ENCODE data around the gene FCHSD2.

Gene FCHSD2

GRCh38 chr11:73174495-73174791, 32.3 kb upstream of the FCHSD2 start:
- CTCF ChIA-PET, result interaction anchor here (0.9 to 8.7 kb wide), 3 partner anchors 10 to 340 kb away, joined by 3 to 108 read pairs (median 5); partner anchors contain the start of gene FCHSD2
- peaks cover 0 to 30% (median 17%) of the 10 kb centered on the region in 4 experiments for H3K4me1 ChIP-seq (ENCODE audit: control extremely low read depth in 1 of 4, control insufficient read depth in 4 of 4, insufficient read depth in 4 of 4, low read length in 3 of 4)
- 94% methylated on average over 3 of the region's 3 CpGs for WGBS (ENCODE audit: insufficient coverage)
- H3K27me3 ChIP-seq (replicated peaks in 2 of 5; ENCODE audit: control insufficient read depth in 4 of 5, insufficient read depth in 5 of 5, low read length in 4 of 5), result no peaks in the 10 kb centered on the region
- DNase-seq, result no peak
- POLR2A ChIA-PET, result no interaction called here
- H3K9me3 ChIP-seq (ENCODE audit: control extremely low read depth in 1 of 5, control insufficient read depth in 4 of 5, insufficient read depth in 2 of 5, low read depth in 1 of 5, low read length in 4 of 5), result no peaks in the 10 kb centered on the region
- no peak overlapping the region for H3K27ac ChIP-seq (ENCODE audit: insufficient read depth in 1 of 2, low read depth in 1 of 2, low read length in 2 of 2, poor library complexity in 1 of 2, severe bottlenecking in 2 of 2)
- H3K36me3 ChIP-seq (ENCODE audit: control insufficient read depth in 4 of 4, insufficient read depth in 4 of 4, low read length in 3 of 4), result no peaks in the 10 kb centered on the region
- H3K4me3 ChIP-seq (ENCODE audit: control insufficient read depth in 1 of 7, extremely low read depth in 1 of 7, insufficient read depth in 4 of 7, low read depth in 2 of 7, low read length in 6 of 7), result no peak overlapping the region

DNA sequence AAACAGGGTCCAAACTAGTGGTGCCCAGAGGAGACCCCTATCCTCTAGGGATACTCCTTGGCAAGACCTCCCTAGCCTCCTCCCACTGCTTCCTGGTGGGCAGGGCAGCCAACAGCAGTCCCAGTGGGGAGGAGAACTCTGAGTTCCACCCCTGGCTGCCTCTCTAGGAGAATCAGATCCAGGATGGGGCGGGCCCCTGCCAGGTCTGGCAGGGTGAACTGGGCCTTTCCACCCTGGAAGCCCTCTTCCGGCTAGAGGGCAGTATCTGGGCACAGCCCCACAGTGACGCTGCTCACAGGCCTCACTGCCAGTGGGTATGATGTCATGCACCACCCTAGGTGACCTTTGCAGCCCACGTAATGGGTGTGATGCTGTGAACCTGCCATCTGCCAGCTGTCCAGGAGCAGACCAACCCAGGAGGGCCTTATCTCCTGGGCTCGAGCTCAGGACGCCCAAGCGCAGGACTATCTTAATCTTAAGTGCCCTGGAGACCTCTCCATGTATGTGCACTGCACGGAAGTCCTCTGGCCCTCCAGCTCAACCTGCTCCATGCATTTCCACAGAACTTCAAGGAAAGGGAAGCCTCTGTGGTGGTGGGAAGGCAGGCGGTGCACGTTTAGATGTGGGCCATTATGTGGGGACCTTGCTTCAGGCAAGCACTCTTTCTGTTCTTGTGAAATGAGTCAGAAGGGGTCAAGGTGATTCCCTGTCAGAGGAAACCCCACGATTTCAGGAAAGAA, 31.8 kb upstream of the FCHSD2 start:
- CTCF ChIA-PET, result interaction anchor here (0.8 to 8.7 kb wide), 4 partner anchors 10 to 340 kb away, joined by 3 to 108 read pairs (median 4); partner anchors contain the start of gene FCHSD2

DNA sequence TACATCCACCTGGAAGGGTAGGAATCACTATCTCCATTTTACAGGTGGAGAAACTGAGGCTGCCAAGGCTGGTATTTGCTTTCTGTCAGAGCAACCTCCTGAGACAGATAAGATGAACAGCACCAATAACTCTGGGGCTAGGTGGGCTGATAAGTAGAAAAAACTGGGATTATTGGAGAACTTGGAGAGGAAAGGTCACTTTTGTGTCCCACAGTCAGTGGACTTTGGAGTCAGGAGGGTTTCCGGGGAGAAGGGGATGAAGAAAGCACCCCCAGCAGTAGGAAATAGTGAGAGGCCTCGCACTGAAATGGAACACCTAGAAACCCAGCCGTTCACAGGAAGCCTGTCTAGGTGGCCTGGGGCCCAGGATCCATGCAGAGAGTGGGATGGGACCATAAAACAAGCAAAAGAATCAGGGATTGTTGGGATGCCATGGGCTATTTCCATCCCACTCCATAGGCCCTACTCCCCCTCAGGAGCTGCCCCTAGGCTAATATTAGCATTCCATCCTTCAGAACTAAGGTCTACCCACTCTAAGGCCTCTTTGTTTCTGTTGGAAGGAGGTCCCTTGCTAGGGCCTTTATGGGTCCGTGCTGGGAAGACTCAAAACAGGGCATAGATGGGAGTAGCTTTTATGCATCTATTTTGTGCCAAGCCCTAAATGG, 31.0 kb upstream of the FCHSD2 start:
- Histone ChIP-seq H3K27me3 (replicated peaks in 2 of 5; ENCODE audit: control insufficient read depth in 4 of 5, insufficient read depth in 5 of 5, low read length in 4 of 5) (no peaks in the 10 kb centered on the region), H3K27ac (ENCODE audit: insufficient read depth in 1 of 2, low read depth in 1 of 2, low read length in 2 of 2, poor library complexity in 1 of 2, severe bottlenecking in 2 of 2) (no peak overlapping the region), H3K36me3 (ENCODE audit: control insufficient read depth in 4 of 4, insufficient read depth in 4 of 4, low read length in 3 of 4) (no peaks in the 10 kb centered on the region), H3K4me3 (ENCODE audit: control insufficient read depth in 1 of 7, extremely low read depth in 1 of 7, insufficient read depth in 4 of 7, low read depth in 2 of 7, low read length in 6 of 7) (no peak overlapping the region), H3K9me3 (ENCODE audit: control extremely low read depth in 1 of 5, control insufficient read depth in 4 of 5, insufficient read depth in 2 of 5, low read depth in 1 of 5, low read length in 4 of 5) (no peaks in the 10 kb centered on the region), H3K4me1 (ENCODE audit: control extremely low read depth in 1 of 4, control insufficient read depth in 4 of 4, insufficient read depth in 4 of 4, low read length in 3 of 4) (peaks cover 0 to 37% (median 14%) of the 10 kb centered on the region in 4 experiments)
- DNase-seq, result no peak
- 98% methylated on average over 4 of the region's 4 CpGs for WGBS (ENCODE audit: insufficient coverage)
- ChIA-PET POLR2A (no interaction called here), CTCF (interaction anchor here (0.8 to 8.7 kb wide), 5 partner anchors 9 to 48 kb away, joined by 3 to 108 read pairs (median 4); partner anchors contain the start of gene FCHSD2)

More for the DNA sequence above, 31.8 kb upstream of the FCHSD2 start:
- H3K27me3 ChIP-seq (replicated peaks in 2 of 5; ENCODE audit: control insufficient read depth in 4 of 5, insufficient read depth in 5 of 5, low read length in 4 of 5), result no peaks in the 10 kb centered on the region
- 97% methylated on average over 11 of the region's 11 CpGs for WGBS (ENCODE audit: insufficient coverage)
- H3K36me3 ChIP-seq (ENCODE audit: control insufficient read depth in 4 of 4, insufficient read depth in 4 of 4, low read length in 3 of 4), result no peaks in the 10 kb centered on the region
- no peak overlapping the region for H3K27ac ChIP-seq (ENCODE audit: insufficient read depth in 1 of 2, low read depth in 1 of 2, low read length in 2 of 2, poor library complexity in 1 of 2, severe bottlenecking in 2 of 2)
- no peak for DNase-seq
- no peaks in the 10 kb centered on the region for H3K9me3 ChIP-seq (ENCODE audit: control extremely low read depth in 1 of 5, control insufficient read depth in 4 of 5, insufficient read depth in 2 of 5, low read depth in 1 of 5, low read length in 4 of 5)
- POLR2A ChIA-PET, result no interaction called here
- H3K4me3 ChIP-seq (ENCODE audit: control insufficient read depth in 1 of 7, extremely low read depth in 1 of 7, insufficient read depth in 4 of 7, low read depth in 2 of 7, low read length in 6 of 7), result no peak overlapping the region
- H3K4me1 ChIP-seq (ENCODE audit: control extremely low read depth in 1 of 4, control insufficient read depth in 4 of 4, insufficient read depth in 4 of 4, low read length in 3 of 4), result peaks cover 0 to 35% (median 17%) of the 10 kb centered on the region in 4 experiments

- Histone ChIP-seq H3K36me3 (ENCODE audit: control insufficient read depth in 4 of 4, insufficient read depth in 4 of 4, low read length in 3 of 4) (no peaks in the 10 kb centered on the region), H3K27ac (ENCODE audit: insufficient read depth in 1 of 2, low read depth in 1 of 2, low read length in 2 of 2, poor library complexity in 1 of 2, severe bottlenecking in 2 of 2) (no peak overlapping the region), H3K9me3 (ENCODE audit: control extremely low read depth in 1 of 5, control insufficient read depth in 4 of 5, insufficient read depth in 2 of 5, low read depth in 1 of 5, low read length in 4 of 5) (no peaks in the 10 kb centered on the region), H3K4me3 (ENCODE audit: control insufficient read depth in 1 of 7, extremely low read depth in 1 of 7, insufficient read depth in 4 of 7, low read depth in 2 of 7, low read length in 6 of 7) (no peak overlapping the region), H3K27me3 (replicated peaks in 2 of 5; ENCODE audit: control insufficient read depth in 4 of 5, insufficient read depth in 5 of 5, low read length in 4 of 5) (no peaks in the 10 kb centered on the region), H3K4me1 (ENCODE audit: control extremely low read depth in 1 of 4, control insufficient read depth in 4 of 4, insufficient read depth in 4 of 4, low read length in 3 of 4) (peaks cover 3 to 24% (median 9%) of the 10 kb centered on the region in 4 experiments)
- ChIA-PET POLR2A (no interaction called here), CTCF (interaction anchor here (1.4 kb wide), 1 partner anchor 22 kb away, joined by 3 read pairs; no protein-coding TSS in a partner anchor)
- DNase-seq, result no peak
- WGBS (ENCODE audit: insufficient coverage), result 92% methylated on average over 7 of the region's 8 CpGs
Measured at GRCh38 chr11:73171436-73172161, 29.5 kb upstream of the FCHSD2 start.

- ChIA-PET POLR2A (no interaction called here), CTCF (interaction anchor here (1.3 to 3.6 kb wide), 4 partner anchors 8 to 244 kb away, joined by 3 to 23 read pairs (median 8); no protein-coding TSS in a partner anchor)
- Histone ChIP-seq H3K27me3 (replicated peaks in 2 of 5; ENCODE audit: control insufficient read depth in 4 of 5, insufficient read depth in 5 of 5, low read length in 4 of 5) (no peaks in the 10 kb centered on the region), H3K9me3 (ENCODE audit: control extremely low read depth in 1 of 5, control insufficient read depth in 4 of 5, insufficient read depth in 2 of 5, low read depth in 1 of 5, low read length in 4 of 5) (no peaks in the 10 kb centered on the region), H3K4me1 (ENCODE audit: control extremely low read depth in 1 of 4, control insufficient read depth in 4 of 4, insufficient read depth in 4 of 4, low read length in 3 of 4) (peaks cover 5 to 22% (median 8%) of the 10 kb centered on the region in 4 experiments), H3K4me3 (ENCODE audit: control insufficient read depth in 1 of 7, extremely low read depth in 1 of 7, insufficient read depth in 4 of 7, low read depth in 2 of 7, low read length in 6 of 7) (no peak overlapping the region), H3K27ac (ENCODE audit: insufficient read depth in 1 of 2, low read depth in 1 of 2, low read length in 2 of 2, poor library complexity in 1 of 2, severe bottlenecking in 2 of 2) (no peak overlapping the region), H3K36me3 (ENCODE audit: control insufficient read depth in 4 of 4, insufficient read depth in 4 of 4, low read length in 3 of 4) (no peaks in the 10 kb centered on the region)
- DNase-seq, result no peak
- 100% methylated on average over 1 of the region's 2 CpGs for WGBS (ENCODE audit: insufficient coverage)
Measured at GRCh38 chr11:73170140-73170539, 28.0 kb upstream of the FCHSD2 start.

- Histone ChIP-seq H3K4me3 (ENCODE audit: control insufficient read depth in 1 of 7, extremely low read depth in 1 of 7, insufficient read depth in 4 of 7, low read depth in 2 of 7, low read length in 6 of 7) (no peak overlapping the region), H3K4me1 (ENCODE audit: control extremely low read depth in 1 of 4, control insufficient read depth in 4 of 4, insufficient read depth in 4 of 4, low read length in 3 of 4) (peaks cover 5 to 29% (median 10%) of the 10 kb centered on the region in 4 experiments), H3K9me3 (ENCODE audit: control extremely low read depth in 1 of 5, control insufficient read depth in 4 of 5, insufficient read depth in 2 of 5, low read depth in 1 of 5, low read length in 4 of 5) (no peaks in the 10 kb centered on the region), H3K27me3 (replicated peaks in 2 of 5; ENCODE audit: control insufficient read depth in 4 of 5, insufficient read depth in 5 of 5, low read length in 4 of 5) (no peaks in the 10 kb centered on the region), H3K27ac (ENCODE audit: insufficient read depth in 1 of 2, low read depth in 1 of 2, low read length in 2 of 2, poor library complexity in 1 of 2, severe bottlenecking in 2 of 2) (no peak overlapping the region), H3K36me3 (ENCODE audit: control insufficient read depth in 4 of 4, insufficient read depth in 4 of 4, low read length in 3 of 4) (no peaks in the 10 kb centered on the region)
- no peak for DNase-seq
- POLR2A ChIA-PET, result interaction anchor here (0.6 kb wide), 1 partner anchor 64 kb away, joined by 3 read pairs; no protein-coding TSS in a partner anchor
- 92% methylated on average over 7 of the region's 11 CpGs for WGBS (ENCODE audit: insufficient coverage)
- CTCF ChIA-PET, result interaction anchor here (0.6 to 3.6 kb wide), 7 partner anchors 9 to 242 kb away, joined by 3 to 23 read pairs (median 4); no protein-coding TSS in a partner anchor
Measured at GRCh38 chr11:73168925-73169579, 26.9 kb upstream of the FCHSD2 start.

Data from common myeloid progenitor, CD34-positive (primary cell).